Heart left ventricle (tissue), 13 donors: ENCODE measurements around the gene ZFR2.

Experiments used
- CTCF ChIP-seq, 12 donors: fragments of 200-600 bp; sonication (generic) in 4 of 12; IDR thresholded peaks; one replicate each; pipeline versions ENCODE4 v1.5.0 to v1.8.0; 2018 to 2022; ENCODE audit warnings: antibody characterized with exemption in 12 of 12, mild to moderate bottlenecking in 5 of 12
- POLR2A ChIP-seq, 2 donors: fragments of 450-650 bp; IDR thresholded peaks; one replicate each; pipeline ENCODE4 v1.6.1; 2017; ENCODE audit warnings: antibody characterized with exemption in 2 of 2, mild to moderate bottlenecking in 2 of 2, moderate library complexity in 2 of 2
- donor health status: ischemic (EF 13 %, LVEDD 7.1; RV severe dilation, severe dysfunction).
- donor health status: DM: no; HTN: yes; CAD: no.
- donor health status: DM: no; HTN: no; CAD: no.
- donor health status: ischemic (EF 25% LVEDD 6.9; RV normal size, moderate dysfunction).
- donor health status: ischemic (EF 25% LVEDD 5.7; RV mildly dilated, moderate dysfunction).
- donor health status: ischemic (EF 35%, LVEDD 5.7; RV mildly dilated, moderate dysfunction).
- donor health status: nonischemic (EF 11% LVEDD 7.7; RV severe dilation, severe dysfunction).
- donor health status: DM: yes; HTN: yes; CAD: no.
- donor health status: PGD.
- donor health status: ischemic (EF 29% LVEDD 5.4; RV normal size, mild dysfunction).
- donor health status: nonischemic (EF 23%, LVEDD 6.1; RV moderate dilation, normal function).

- TF ChIP-seq CTCF (IDR thresholded peaks at IDR 0.05): no peak
- no peak for TF ChIP-seq POLR2A (IDR thresholded peaks at IDR 0.05)
Measured at GRCh38 chr19:3816566-3817218, 52.1 kb downstream of the ZFR2 start.
